Stimulated activated CD4-positive, alpha-beta T cell treated with anti-CD3 and anti-CD28 coated beads, Interleukin-15, amount 100 ng/mL, for 24 hours (primary cell): ENCODE results near the gene CBLB.
"Not testable (repeated sequence)": the region's sequence is repeated elsewhere in the genome, so short reads cannot be mapped to it uniquely, and the experiment has no call there.

Experiments used
- DNase-seq: peaks from one replicate; pipeline ENCODE4 v3.0.0-alpha.2; 2020

Gene CBLB

GRCh38 chr3:105781871-105782270, 86.9 kb downstream of the CBLB start:
- DNase-seq = no peak

GRCh38 chr3:105780107-105780506, 88.7 kb downstream of the CBLB start:
- no peak for DNase-seq

- DNase-seq = no peak
Observed at GRCh38 chr3:105775368-105775767, 93.4 kb downstream of the CBLB start.

GRCh38 chr3:105774444-105775180, 94.2 kb downstream of the CBLB start:
- DNase-seq = no peak

- no peak for DNase-seq
Observed at GRCh38 chr3:105773291-105773690, 95.5 kb downstream of the CBLB start.

GRCh38 chr3:105772635-105773034, 96.2 kb downstream of the CBLB start:
- DNase-seq = no peak

GRCh38 chr3:105771392-105771791, 97.4 kb downstream of the CBLB start:
- DNase-seq = no peak

GRCh38 chr3:105770410-105770809, 98.4 kb downstream of the CBLB start:
- DNase-seq = no peak

- no peak for DNase-seq
Observed at GRCh38 chr3:105767776-105768175, 101.0 kb downstream of the CBLB start.

- DNase-seq = no peak
Observed at GRCh38 chr3:105767216-105767615, 101.6 kb downstream of the CBLB start.

- DNase-seq = no peak
Observed at GRCh38 chr3:105765308-105765639, 103.5 kb downstream of the CBLB start.

GRCh38 chr3:105764378-105765307, 104.2 kb downstream of the CBLB start:
- no peak for DNase-seq

- DNase-seq = no peak
Observed at GRCh38 chr3:105763659-105764036, 105.2 kb downstream of the CBLB start.

- DNase-seq = peak; percentile 14
Observed at GRCh38 chr3:105762749-105763658, 105.8 kb downstream of the CBLB start.

GRCh38 chr3:105762214-105762613, 106.6 kb downstream of the CBLB start:
- DNase-seq = not testable (repeated sequence)

GRCh38 chr3:105759442-105760078, 109.3 kb downstream of the CBLB start:
- no peak for DNase-seq

- no peak for DNase-seq
Observed at GRCh38 chr3:105758451-105758850, 110.4 kb downstream of the CBLB start.

- DNase-seq = no peak
Observed at GRCh38 chr3:105755121-105755886, 113.5 kb downstream of the CBLB start.

- DNase-seq = peak; percentile 37
Observed at GRCh38 chr3:105752791-105753415, 115.9 kb downstream of the CBLB start.

GRCh38 chr3:105747696-105748095, 121.1 kb downstream of the CBLB start:
- DNase-seq = no peak

- no peak for DNase-seq
Observed at GRCh38 chr3:105747060-105747541, 121.7 kb downstream of the CBLB start.
